Stimulated activated memory B cell treated with anti-CD40 and anti-IgM and Interleukin-4, amounts not matched to agents 10 μg/mL and 1 μg/mL and 100 μg/mL, for 72 hours (primary cell): ENCODE measurements around the gene RAB7B.
"Not testable (repeated sequence)": the region's sequence is repeated elsewhere in the genome, so short reads cannot be mapped to it uniquely, and the experiment has no call there.

Source experiments
- ATAC-seq: fragments of 150-1000 bp; cut with Tn5 transposase; 2 replicates; pipeline ENCODE4 v1.10.0; 2021
- H3K27ac Mint-ChIP-seq: one replicate; pipeline ENCODE4 v1.8.0; 2022; ENCODE audit warnings: mild to moderate bottlenecking, mixed read lengths
- H3K27me3 Mint-ChIP-seq: one replicate; pipeline ENCODE4 v1.8.0; 2022; ENCODE audit warnings: mixed read lengths
- H3K36me3 Mint-ChIP-seq: one replicate; pipeline ENCODE4 v1.8.0; 2022; ENCODE audit warnings: mixed read lengths
- H3K4me1 Mint-ChIP-seq: one replicate; pipeline ENCODE4 v1.8.0; 2022; ENCODE audit warnings: mixed read lengths
- H3K4me3 Mint-ChIP-seq: one replicate; pipeline ENCODE4 v1.8.0; 2022; ENCODE audit warnings: mild to moderate bottlenecking, moderate library complexity, mixed read lengths
- H3K9me3 Mint-ChIP-seq: one replicate; pipeline ENCODE4 v1.8.0; 2022; ENCODE audit warnings: mixed read lengths

RAB7B gene

DNA sequence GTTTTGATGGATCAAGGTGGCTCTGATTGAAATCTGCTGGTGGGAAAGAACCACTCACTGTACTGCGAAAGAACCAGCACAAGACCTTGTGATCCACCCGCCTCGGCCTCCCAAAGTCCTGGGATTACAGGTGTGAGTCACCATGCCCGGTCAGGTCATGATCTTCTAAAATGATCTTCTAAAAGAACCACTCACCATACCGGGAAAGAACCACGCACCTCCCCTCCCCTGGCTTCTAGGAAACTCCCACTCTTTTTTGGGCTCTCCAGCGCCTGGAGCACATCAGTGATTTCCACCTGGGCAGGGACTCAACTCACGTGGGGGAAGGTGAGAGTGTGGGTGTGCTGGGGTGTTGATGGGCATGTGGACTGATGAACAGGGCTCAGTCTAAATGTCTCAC is 7.9 kb upstream of the RAB7B start:
- no peaks in the 10 kb centered on the region for H3K27me3 Mint-ChIP-seq
- H3K4me1 Mint-ChIP-seq, result peaks cover 47% of the 10 kb centered on the region
- peak overlapping the region; percentile 35 for H3K27ac Mint-ChIP-seq
- no peaks in the 10 kb centered on the region for H3K9me3 Mint-ChIP-seq
- ATAC-seq, result no peak
- no peak overlapping the region for H3K4me3 Mint-ChIP-seq
- no peaks in the 10 kb centered on the region for H3K36me3 Mint-ChIP-seq

- no peaks in the 10 kb centered on the region for H3K36me3 Mint-ChIP-seq
- no peak overlapping the region for H3K27ac Mint-ChIP-seq
- H3K27me3 Mint-ChIP-seq, result no peaks in the 10 kb centered on the region
- ATAC-seq, result no peak
- no peaks in the 10 kb centered on the region for H3K9me3 Mint-ChIP-seq
- no peak overlapping the region for H3K4me3 Mint-ChIP-seq
- H3K4me1 Mint-ChIP-seq, result peaks cover 43% of the 10 kb centered on the region
Measured at GRCh38 chr1:206010060-206010459, 6.9 kb upstream of the RAB7B start.

GRCh38 chr1:206006946-206007345 is 3.8 kb upstream of the RAB7B start:
- H3K27ac Mint-ChIP-seq, result no peak overlapping the region
- no peak for ATAC-seq
- no peak overlapping the region for H3K4me3 Mint-ChIP-seq
- H3K36me3 Mint-ChIP-seq, result no peaks in the 10 kb centered on the region
- H3K27me3 Mint-ChIP-seq, result no peaks in the 10 kb centered on the region
- no peaks in the 10 kb centered on the region for H3K9me3 Mint-ChIP-seq
- peaks cover 22% of the 10 kb centered on the region for H3K4me1 Mint-ChIP-seq

GRCh38 chr1:206005778-206006180 is 2.6 kb upstream of the RAB7B start:
- H3K4me1 Mint-ChIP-seq, result peaks cover 16% of the 10 kb centered on the region
- H3K4me3 Mint-ChIP-seq, result no peak overlapping the region
- no peak overlapping the region for H3K27ac Mint-ChIP-seq
- no peak for ATAC-seq
- H3K9me3 Mint-ChIP-seq, result no peaks in the 10 kb centered on the region
- H3K27me3 Mint-ChIP-seq, result no peaks in the 10 kb centered on the region
- H3K36me3 Mint-ChIP-seq, result no peaks in the 10 kb centered on the region

GRCh38 chr1:206005234-206005633 is 2.0 kb upstream of the RAB7B start:
- peaks cover 13% of the 10 kb centered on the region for H3K4me1 Mint-ChIP-seq
- no peak overlapping the region for H3K4me3 Mint-ChIP-seq
- no peak for ATAC-seq
- no peaks in the 10 kb centered on the region for H3K27me3 Mint-ChIP-seq
- H3K27ac Mint-ChIP-seq, result no peak overlapping the region
- no peaks in the 10 kb centered on the region for H3K36me3 Mint-ChIP-seq
- no peaks in the 10 kb centered on the region for H3K9me3 Mint-ChIP-seq

DNA sequence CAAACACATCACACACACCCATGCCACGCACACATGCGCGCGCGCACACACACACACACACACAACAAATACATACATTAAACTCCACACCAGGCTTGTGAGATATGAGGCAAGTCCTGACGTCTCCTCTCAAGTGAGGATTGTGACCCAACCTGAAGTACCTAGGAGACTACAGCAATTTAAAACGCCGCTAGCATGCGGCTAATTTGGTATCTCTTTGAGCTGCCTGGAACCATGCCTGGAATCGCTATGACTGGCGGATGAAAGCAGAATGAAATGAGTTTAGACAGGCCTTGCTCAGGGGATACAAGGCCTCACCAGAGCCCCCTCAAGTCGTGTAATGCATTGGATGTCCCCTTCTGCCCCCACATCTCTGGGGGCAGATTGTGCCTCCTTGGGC is 1.6 kb upstream of the RAB7B start:
- no peaks in the 10 kb centered on the region for H3K36me3 Mint-ChIP-seq
- peaks cover 13% of the 10 kb centered on the region for H3K4me1 Mint-ChIP-seq
- H3K27ac Mint-ChIP-seq, result no peak overlapping the region
- H3K27me3 Mint-ChIP-seq, result no peaks in the 10 kb centered on the region
- no peak overlapping the region for H3K4me3 Mint-ChIP-seq
- no peaks in the 10 kb centered on the region for H3K9me3 Mint-ChIP-seq
- ATAC-seq, result no peak

DNA sequence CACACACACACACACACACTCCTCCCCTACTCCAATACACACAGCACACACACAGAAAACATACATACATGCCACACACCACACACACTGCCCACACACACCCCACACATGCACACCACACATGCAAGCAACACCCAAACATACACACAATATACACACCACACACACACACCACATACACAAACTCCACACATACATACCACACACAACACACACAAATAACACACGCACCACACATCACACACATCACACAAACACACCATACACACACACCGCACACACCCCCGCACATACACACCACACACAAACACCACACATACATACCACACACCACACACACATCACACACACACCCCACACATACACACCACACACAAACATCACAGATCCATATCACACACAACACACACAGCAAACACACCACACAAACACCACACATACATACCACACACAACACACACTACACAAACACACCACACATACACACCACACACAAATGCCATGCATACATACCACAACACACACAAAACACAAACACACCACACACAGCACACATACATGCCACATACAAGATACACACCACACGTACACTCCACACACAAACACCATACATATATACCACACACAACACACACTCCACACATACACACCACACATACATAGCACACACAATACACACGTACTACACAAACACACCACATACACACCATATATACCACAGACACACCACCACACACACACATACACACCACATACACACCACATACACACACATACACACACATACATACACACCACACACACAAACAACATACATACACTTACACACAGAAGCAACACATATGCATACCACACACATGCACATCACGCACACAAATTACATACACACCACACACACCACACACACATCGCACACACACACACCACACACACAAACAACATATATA is 932 bp upstream of the RAB7B start:
- H3K9me3 Mint-ChIP-seq, result no peaks in the 10 kb centered on the region
- no peaks in the 10 kb centered on the region for H3K27me3 Mint-ChIP-seq
- no peak for ATAC-seq
- no peak overlapping the region for H3K4me3 Mint-ChIP-seq
- H3K36me3 Mint-ChIP-seq, result no peaks in the 10 kb centered on the region
- peaks cover 13% of the 10 kb centered on the region for H3K4me1 Mint-ChIP-seq
- no peak overlapping the region for H3K27ac Mint-ChIP-seq

DNA sequence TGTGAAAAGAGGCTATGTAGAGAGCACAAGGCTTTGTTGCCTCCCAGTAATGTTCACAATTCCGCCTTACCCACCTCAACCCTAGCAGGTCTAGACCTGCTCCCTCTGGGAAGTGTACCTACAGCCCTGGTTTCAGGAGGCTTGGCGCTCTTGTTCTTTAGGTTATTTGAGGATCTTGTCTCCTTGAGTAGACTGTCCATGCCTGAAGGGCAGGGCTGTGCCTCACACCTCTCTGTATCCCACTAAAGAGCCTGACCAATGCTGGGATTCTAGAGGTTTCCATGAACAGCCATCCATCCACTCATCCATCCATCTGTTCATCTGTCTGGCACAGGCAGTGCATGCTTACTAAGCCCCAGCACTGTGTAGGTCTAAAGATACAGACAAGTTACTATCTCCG is 1.0 kb downstream of the RAB7B start:
- peaks cover 13% of the 10 kb centered on the region for H3K4me1 Mint-ChIP-seq
- H3K27me3 Mint-ChIP-seq, result no peaks in the 10 kb centered on the region
- ATAC-seq, result no peak
- no peaks in the 10 kb centered on the region for H3K36me3 Mint-ChIP-seq
- H3K9me3 Mint-ChIP-seq, result peaks cover under 1% of the 10 kb centered on the region
- H3K27ac Mint-ChIP-seq, result no peak overlapping the region
- H3K4me3 Mint-ChIP-seq, result no peak overlapping the region

GRCh38 chr1:206001476-206001888 is 1.7 kb downstream of the RAB7B start:
- H3K4me1 Mint-ChIP-seq, result peaks cover 13% of the 10 kb centered on the region
- H3K27ac Mint-ChIP-seq, result no peak overlapping the region
- H3K27me3 Mint-ChIP-seq, result no peaks in the 10 kb centered on the region
- peak; percentile 49 for ATAC-seq
- H3K9me3 Mint-ChIP-seq, result peaks cover 4% of the 10 kb centered on the region
- no peaks in the 10 kb centered on the region for H3K36me3 Mint-ChIP-seq
- no peak overlapping the region for H3K4me3 Mint-ChIP-seq

- ATAC-seq, result no peak
- peaks cover 6% of the 10 kb centered on the region for H3K9me3 Mint-ChIP-seq
- no peaks in the 10 kb centered on the region for H3K36me3 Mint-ChIP-seq
- H3K27ac Mint-ChIP-seq, result no peak overlapping the region
- peaks cover 13% of the 10 kb centered on the region for H3K4me1 Mint-ChIP-seq
- no peak overlapping the region for H3K4me3 Mint-ChIP-seq
- no peaks in the 10 kb centered on the region for H3K27me3 Mint-ChIP-seq
Measured at GRCh38 chr1:206000641-206001339, 2.4 kb downstream of the RAB7B start.

DNA sequence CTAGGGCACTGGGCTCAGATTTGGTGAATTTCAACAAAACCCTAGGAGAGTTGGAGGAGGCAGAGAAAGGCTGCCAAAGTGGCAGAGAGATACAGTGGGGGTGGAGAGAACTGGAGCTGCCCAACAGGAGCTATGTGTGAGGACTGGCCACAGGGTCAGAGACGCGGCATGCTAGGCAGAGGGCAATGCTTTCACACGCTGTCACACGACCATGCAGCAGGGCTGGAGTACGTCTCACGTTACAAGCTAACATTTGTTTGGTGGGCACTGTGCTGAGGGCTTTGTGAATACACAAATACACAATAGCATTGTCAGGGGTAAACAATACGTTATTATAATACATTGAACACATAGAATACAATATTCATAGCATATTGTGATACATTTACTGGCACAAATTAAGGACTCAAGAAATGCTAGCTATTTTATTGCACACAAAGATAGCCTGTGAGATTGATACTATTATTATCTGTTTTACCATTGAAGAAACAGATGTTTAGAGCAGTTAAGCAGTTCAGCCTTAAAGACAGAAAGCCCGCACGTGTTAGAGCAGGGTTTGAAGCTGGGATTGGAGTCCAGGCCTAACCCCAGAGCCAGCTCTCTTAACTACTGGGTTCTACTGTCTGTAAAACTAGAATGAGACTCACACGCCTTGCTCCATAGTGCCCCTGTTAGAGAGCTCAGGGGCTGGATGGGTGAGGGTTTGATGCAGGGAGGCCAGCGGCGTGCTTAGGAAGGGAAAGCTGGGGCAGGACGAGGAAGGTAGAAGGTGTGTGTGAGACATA is 4.5 kb downstream of the RAB7B start:
- Mint-ChIP-seq H3K27me3 (no peaks in the 10 kb centered on the region), H3K27ac (no peak overlapping the region), H3K4me1 (peaks cover 7% of the 10 kb centered on the region), H3K9me3 (peaks cover 6% of the 10 kb centered on the region), H3K36me3 (no peaks in the 10 kb centered on the region), H3K4me3 (no peak overlapping the region)
- no peak for ATAC-seq

DNA sequence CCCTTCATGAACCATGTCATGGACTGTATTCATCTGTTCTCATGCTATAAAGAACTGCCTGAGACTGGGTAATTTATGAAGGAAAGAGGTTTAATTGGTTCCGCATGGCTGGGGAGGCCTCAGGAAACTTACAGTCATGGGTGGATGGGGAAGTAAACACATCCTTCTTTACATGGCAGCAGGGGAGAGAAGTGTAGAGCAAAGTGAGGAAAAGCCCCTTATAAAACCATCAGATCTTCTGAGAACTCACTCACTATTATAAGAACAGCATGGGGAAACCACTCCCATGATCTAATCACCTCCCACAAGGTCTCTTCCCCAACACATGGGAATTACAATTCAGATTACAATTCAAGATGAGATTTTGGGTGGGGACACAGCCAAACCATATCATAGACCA is 6.6 kb downstream of the RAB7B start:
- H3K4me1 Mint-ChIP-seq, H3K36me3 Mint-ChIP-seq, H3K27me3 Mint-ChIP-seq, ATAC-seq, H3K9me3 Mint-ChIP-seq, H3K27ac Mint-ChIP-seq, H3K4me3 Mint-ChIP-seq: not testable (repeated sequence)

DNA sequence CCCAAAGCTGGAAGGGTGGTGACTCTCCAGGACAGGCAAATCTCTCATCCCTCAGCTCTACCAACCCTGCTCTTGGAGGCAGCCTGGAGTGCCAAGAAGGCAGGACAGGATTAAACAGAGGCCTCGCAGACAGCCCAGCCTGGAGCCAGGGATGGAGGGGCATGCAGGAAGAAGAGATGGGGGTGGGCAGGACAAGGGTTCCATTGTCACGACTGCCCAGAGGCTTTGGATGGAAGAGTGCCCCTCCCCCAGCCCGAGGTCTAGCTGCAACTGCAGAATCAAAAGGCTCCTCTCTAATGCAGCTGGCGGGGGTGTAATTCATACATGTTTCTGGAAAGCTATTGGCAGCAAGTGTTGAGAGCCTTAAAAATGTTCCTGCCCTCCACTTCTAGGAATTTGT is 8.8 kb downstream of the RAB7B start:
- Mint-ChIP-seq H3K9me3 (peaks cover 6% of the 10 kb centered on the region), H3K27ac (no peak overlapping the region), H3K4me3 (no peak overlapping the region), H3K4me1 (no peaks in the 10 kb centered on the region), H3K27me3 (peaks cover 13% of the 10 kb centered on the region), H3K36me3 (no peaks in the 10 kb centered on the region)
- ATAC-seq, result no peak

DNA sequence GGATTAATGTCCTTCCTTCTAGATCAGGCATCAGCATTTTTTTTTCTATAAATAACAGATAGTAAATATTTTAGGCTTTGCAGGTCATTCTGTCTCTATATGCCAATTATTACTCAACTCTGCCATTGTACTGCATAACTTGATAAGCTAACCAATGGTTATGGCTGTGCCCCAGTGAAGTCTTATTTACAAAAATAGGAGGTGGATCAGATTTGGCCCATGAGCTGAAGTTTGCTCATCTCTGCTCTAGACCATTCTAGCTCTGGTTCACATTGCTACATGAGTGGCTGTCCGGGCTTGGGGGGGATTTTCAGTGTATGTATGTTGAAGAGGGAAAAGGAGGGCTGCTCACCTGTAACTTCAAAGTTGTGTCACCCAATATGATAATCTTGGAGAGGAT is 10.1 kb downstream of the RAB7B start:
- Mint-ChIP-seq H3K4me3 (no peak overlapping the region), H3K27me3 (peaks cover 13% of the 10 kb centered on the region), H3K9me3 (peaks cover 6% of the 10 kb centered on the region), H3K4me1 (no peaks in the 10 kb centered on the region), H3K36me3 (no peaks in the 10 kb centered on the region), H3K27ac (no peak overlapping the region)
- ATAC-seq, result no peak

DNA sequence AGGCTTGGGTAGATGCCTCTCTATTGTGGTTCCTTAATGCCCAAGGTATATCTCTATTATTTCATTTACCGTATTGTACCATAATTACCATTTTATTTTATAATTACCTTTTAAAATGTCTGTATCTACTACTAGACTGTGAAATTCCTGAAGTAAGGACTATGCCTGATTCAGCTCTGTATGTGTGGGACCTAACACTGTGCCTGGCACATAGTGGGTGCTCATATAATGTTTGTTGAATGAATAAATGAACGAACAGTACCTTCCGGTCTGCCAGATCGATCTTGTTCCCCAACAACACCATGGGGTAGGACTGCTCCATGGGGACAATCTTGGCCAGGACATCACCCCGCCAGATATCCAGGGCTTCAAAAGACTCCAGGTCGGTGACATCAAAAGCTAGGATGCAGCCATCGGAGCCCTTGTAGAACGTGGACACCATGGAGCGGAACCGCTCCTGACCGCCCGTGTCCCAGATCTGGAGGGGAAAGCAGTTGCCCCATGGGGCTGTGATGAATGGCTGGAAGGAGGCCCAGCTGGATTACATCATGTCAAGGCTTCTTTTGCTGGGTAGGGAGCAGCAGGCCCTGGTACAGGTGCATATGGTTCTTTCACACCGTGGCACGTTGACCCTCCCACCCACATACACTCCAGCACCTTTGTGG is 10.8 kb downstream of the RAB7B start:
- H3K9me3 Mint-ChIP-seq, result peaks cover 6% of the 10 kb centered on the region
- ATAC-seq, result no peak
- H3K4me3 Mint-ChIP-seq, result no peak overlapping the region
- no peaks in the 10 kb centered on the region for H3K4me1 Mint-ChIP-seq
- peaks cover 13% of the 10 kb centered on the region for H3K27me3 Mint-ChIP-seq
- no peaks in the 10 kb centered on the region for H3K36me3 Mint-ChIP-seq
- H3K27ac Mint-ChIP-seq, result no peak overlapping the region
